GM21526 (cell line): ENCODE measurements around the gene ANKRD37.
A peak's percentile ranks its signal among the peaks of the same experiment; 100 is the strongest.

Source experiments
- ATAC-seq: cut with Tn5 transposase; IDR thresholded peaks from one replicate; pipeline ENCODE4 v1.9.1; 2021; ENCODE audit warnings: moderate library complexity; ENCODE audit not compliant: unreplicated experiment, low FRiP score

ANKRD37 gene

GRCh38 chr4:185412412-185412811, 15.8 kb downstream of the ANKRD37 start:
- no peak for ATAC-seq

- no peak for ATAC-seq
Measured at GRCh38 chr4:185416955-185417354, 20.3 kb downstream of the ANKRD37 start.

DNA sequence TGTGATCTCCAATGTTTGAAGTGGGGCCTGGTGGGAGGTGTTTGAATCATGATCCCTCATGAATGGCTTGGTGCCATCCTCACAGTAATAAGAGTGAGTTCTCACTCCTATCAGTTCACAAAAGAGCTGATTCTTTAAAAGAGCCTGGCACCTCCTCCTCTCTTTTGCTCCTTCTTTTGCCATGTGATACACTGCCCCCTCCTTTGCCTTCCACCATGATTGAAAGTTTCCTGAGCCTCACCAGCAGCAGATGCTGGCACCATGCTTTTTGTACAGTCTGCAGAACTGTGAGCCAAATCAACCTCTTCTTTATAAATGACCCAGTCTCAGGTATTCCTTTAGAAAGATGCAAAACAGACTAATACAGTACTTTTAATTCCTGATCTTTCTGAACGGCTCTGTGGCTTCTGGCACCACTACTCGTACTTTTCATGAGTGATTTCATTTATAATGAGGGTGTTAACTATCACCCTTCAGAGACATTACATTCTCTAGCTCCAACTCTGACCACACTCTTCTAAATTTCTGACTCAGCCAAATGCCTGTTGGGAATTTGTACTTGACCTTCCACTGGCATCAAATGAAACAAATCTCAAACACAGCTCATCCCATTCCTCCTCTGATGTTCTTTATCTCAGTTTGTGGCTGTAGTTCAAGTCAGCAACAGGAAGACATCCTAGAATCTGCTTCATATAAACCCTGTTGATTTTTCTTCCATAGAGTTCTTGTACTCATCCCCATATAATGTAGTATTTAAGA, 24.9 kb downstream of the ANKRD37 start:
- no peak for ATAC-seq

DNA sequence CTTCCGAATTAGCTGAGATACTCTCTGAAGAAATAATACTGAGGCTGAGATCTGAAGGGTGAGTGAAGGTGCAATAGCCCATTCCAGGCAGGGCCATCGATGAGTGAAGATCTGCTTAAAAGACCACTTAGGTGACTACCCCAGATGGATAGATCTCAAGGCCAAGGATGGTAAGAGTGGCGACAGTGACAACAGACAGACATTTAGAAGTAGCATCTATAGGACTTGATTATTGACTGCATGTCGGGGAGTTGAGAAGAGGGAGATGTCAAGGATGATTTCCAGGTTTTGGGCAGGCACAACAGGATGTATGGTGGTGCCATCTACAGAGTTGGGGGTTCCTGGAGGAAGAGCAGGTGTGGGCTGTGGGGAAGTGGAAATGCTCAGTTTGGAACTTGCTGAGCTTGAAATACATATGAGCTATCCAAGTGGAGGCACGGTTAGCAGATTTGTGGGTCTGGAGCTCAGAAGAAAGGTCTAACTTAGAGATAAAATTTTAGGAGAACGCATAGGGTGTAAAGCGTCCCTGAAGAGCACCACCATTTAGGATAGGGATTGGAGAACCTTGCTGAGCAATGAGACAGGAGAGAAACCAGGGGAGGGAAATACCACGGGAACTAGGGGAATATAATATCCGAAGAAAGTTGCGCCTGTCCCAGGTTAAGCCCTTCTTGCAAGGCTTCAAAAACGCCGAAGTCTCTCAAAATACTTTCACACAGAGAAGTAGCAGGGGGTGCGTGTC, 28.4 kb downstream of the ANKRD37 start:
- peak; percentile 4 for ATAC-seq

DNA sequence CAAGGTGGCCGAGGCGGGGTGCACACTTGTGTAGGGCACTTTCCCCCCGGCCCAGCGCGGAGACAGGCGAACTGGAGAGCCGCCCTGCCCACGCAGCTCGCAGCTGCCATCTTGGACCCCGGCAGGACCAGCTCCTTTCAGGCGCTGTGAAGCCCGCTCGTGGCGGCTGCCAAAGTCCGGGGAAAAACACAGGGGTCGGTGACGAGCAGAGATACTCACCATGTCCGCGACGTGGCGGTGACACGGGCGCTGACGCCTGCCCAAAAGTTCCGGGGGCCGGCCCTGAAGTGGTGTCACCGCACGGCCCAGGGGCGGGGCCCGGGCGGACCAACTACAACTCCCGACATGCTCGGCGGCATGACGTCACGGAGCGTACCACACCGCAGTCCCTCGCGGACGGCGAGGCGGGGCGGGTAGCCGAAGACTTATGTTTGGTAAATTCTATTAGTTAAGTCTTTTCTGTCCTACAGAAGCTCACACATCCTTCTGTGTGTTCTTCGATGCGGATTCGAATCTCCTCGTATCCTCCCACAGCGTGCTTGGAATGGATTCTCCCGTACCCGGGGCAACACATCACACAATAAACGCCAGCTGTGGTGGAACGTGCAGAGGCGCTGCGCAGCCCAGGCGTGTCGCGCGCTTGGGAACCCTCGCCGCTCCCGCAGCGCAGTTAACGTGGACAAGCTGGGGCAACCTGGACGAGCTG, 29.2 kb downstream of the ANKRD37 start, which contains the start of gene UFSP2:
TSS of gene UFSP2 (minus strand) at position 318 of the 706 bp plus-strand sequence. CDS start at position 222, 96 bp downstream.
- ATAC-seq = peak; percentile 92

- no peak for ATAC-seq
Measured at GRCh38 chr4:185426960-185427688, 30.5 kb downstream of the ANKRD37 start.

DNA sequence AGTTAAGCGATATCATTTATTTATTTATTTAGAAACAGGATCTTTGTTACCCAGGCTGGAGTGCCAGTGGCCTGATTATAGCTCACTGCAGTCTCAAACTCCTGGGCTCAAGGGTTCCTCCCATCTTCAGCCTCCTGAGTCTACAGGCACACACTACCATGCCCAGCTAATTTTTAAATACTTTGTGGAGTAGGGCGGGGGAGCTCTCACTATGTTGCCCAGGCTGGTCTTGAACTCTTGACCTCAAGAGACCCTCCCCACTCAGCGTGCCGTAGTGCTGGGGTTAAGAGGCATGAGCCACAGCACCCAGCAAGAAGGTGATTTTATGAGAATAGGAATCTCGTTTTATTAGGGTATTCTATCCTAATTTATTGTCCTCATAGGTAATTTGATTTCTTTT, 33.0 kb downstream of the ANKRD37 start:
- ATAC-seq = no peak

- ATAC-seq = no peak
Measured at GRCh38 chr4:185435466-185435865, 38.8 kb downstream of the ANKRD37 start.

DNA sequence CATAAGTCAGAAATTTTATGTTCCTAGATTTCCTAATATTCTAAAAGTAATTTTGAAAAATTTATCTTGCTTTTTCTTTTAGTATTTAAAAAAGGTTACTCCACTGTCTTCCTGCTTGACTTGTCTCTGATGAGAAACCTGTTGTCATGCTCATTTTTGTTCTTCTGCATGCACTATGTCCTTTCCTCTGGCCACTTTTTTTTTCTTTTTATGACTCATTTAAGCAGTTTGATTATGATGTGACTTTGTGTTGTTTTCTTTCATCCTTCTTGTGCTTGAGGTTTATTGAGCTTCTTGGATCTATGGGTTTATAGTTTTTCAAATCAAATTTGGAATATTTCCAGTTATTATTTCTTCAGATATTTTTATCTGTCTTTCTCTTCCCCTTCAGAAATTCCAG, 41.2 kb downstream of the ANKRD37 start:
- ATAC-seq = no peak

DNA sequence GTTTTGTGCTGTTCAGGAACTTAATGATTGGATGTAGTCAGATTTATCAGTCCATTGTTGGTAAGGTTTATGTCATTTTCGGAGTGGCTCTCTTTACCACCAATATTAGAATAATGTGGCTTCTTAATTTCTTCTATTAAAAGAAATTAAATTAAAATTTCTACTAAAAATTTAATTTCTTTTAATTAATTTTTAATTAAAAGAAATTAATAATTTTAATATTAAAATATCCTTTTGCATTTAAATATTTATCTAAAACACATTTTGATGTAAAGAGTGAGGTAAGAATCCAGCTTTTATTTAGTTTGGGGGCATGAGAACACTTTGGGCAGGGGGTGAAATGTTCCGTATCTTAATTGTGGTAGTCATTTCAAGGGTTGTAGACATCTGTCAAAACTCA, 44.8 kb downstream of the ANKRD37 start:
- no peak for ATAC-seq

- ATAC-seq = no peak
Measured at GRCh38 chr4:185445209-185445608, 48.6 kb downstream of the ANKRD37 start.
